ENCODE data around the gene KIAA0319L.

DNA sequence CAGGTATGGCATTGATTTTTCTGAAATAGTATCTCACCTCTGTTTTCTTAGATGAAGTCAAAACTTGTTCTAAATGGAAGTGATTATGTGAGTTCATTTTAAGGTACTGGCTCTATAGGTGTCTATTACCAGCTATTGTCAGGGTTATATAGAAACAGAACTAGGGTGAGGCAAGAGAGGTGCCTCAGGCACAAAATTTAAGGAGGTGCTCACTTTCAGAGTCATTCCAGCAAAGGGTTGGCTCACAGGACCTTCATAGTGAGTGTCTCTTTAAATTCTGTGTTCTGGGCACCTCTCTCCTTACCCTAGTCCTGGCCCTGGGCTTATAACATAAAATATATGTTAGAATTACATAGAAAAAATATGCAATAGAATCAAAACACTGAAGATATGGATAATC is 49.3 kb downstream of the KIAA0319L start:
- no peak for TF ChIP-seq SUZ12 (IDR thresholded peaks at IDR 0.05)
- no peak for TF ChIP-seq ARNT (IDR thresholded peaks at IDR 0.05)
- TF ChIP-seq BHLHE40 (IDR thresholded peaks at IDR 0.05; ENCODE audit: borderline replicate concordance), result no peak
